VCaP (cell line): Measurements from ENCODE around the gene E2F8.

Source experiments
- H3K27ac ChIP-seq: fragments of 450-650 bp; 2 replicates; pipeline ENCODE4 v1.5.1; 2017
- CTCF ChIP-seq: fragments of 450-650 bp; conservative IDR thresholded peaks from 2 replicates; pipeline ENCODE4 v1.5.1; 2017; ENCODE audit warnings: mild to moderate bottlenecking, moderate library complexity

Gene E2F8, protein sequence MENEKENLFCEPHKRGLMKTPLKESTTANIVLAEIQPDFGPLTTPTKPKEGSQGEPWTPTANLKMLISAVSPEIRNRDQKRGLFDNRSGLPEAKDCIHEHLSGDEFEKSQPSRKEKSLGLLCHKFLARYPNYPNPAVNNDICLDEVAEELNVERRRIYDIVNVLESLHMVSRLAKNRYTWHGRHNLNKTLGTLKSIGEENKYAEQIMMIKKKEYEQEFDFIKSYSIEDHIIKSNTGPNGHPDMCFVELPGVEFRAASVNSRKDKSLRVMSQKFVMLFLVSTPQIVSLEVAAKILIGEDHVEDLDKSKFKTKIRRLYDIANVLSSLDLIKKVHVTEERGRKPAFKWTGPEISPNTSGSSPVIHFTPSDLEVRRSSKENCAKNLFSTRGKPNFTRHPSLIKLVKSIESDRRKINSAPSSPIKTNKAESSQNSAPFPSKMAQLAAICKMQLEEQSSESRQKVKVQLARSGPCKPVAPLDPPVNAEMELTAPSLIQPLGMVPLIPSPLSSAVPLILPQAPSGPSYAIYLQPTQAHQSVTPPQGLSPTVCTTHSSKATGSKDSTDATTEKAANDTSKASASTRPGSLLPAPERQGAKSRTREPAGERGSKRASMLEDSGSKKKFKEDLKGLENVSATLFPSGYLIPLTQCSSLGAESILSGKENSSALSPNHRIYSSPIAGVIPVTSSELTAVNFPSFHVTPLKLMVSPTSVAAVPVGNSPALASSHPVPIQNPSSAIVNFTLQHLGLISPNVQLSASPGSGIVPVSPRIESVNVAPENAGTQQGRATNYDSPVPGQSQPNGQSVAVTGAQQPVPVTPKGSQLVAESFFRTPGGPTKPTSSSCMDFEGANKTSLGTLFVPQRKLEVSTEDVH

DNA sequence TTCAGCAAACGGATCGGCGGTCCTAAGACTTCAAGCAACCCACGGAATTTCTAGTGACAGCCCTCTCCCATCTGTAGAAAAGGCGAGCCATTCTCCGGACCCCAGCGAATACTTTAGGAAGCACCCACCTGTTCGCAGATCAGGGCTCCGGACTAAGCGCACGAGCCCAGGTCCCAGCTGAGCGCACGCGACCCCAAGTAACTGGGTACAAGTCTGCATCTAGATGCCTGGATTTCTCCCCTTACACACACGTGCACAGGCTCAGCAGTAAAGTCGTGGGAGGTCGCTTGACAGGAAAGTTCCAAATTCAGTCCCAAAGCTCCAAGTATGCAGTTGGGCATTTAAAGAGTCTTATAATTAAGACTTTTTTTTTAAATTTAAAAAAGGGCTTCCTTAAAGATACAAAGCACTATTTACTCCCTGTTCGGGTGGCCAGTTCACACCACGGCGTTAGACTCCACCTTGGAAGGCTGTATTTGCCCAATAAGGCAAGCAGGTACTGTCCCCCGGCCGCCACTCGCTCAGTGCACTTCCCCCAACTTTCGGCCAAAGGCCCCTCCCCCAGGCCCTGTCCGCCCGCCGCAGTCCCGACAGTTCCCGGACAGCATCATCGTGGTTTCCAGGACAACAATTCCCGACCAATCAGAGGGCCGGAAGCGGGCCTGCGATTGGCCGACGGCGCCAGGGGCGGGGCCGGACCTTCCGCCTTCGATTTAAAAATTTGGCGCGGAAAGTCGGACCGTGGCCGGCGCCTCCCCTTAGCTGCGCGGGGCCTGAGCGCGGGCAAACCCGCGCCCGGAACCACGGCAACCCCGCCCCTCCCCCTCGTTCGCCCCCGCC, at the start of gene E2F8:
Gene E2F8 (minus strand): TSS at position 526 of the 840 bp plus-strand sequence. CDS start 824 bp downstream, outside the sequence.
- H3K27ac ChIP-seq: peak within 1 kb of the TSS; percentile 62

GRCh38 chr11:19290356-19290755, 49.6 kb upstream of the E2F8 start:
- H3K27ac ChIP-seq: no peak overlapping the region
- TF ChIP-seq CTCF: no peak

More for the DNA sequence above, at the start of gene E2F8:
- no peak for TF ChIP-seq CTCF

DNA sequence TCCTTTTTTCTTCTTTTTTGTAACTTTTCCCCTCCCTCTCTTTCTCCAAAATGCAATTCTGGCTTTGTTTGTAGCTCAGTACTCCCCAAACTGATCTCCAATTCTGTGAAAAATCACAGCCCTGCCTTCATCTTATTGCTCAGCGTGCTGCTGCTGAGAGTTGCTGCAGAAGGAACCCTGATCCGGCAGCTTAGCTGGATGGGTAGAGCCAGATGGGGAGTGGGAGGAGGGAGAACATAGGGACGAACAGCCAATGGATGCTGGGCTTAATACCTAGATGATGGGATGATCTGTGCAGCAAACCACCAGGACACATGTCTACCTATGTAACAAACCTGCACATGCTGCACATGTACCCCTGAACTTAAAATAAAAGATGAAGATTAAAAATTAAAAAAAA, 47.5 kb upstream of the E2F8 start:
- H3K27ac ChIP-seq: no peak overlapping the region
- TF ChIP-seq CTCF: no peak

DNA sequence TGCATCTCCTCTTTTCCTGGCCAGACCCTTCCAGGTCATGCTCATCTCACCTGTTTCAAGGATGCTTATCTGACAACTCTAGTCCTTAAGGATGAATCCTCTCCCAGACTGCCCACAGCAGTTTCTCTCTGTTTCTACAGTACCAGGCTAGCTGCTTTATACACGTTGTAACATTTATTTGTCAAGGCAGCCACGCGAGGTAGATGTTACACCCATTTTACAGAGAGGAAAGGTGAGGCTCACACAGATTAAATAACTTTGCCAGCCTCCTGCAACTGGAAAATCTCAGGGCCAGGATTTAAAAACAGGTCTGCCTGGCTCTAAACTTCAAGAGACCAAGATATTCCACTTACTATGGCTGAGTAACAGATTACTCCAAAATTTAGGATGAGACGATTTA, 45.7 kb upstream of the E2F8 start:
- no peak overlapping the region for H3K27ac ChIP-seq
- TF ChIP-seq CTCF: no peak

DNA sequence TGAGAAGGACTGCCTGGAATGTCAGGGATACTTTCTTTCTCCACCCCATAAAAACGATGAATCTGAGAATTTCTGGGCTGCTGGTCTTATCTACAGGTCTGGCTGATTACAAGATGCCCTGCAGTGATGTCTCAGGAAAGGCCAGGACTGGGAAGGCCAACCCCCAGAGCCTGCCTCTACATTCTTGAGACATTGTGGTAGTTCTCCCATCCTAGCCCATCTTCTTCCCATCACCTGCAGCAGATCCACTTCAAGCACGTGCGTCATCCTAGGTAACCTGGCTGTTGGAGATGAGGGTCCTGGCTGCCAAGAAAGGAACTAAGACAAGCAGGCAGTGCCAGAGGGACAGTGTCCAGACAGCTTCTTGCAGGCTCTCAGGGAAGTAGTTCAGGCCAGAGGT, 44.1 kb upstream of the E2F8 start:
- TF ChIP-seq CTCF: no peak

DNA sequence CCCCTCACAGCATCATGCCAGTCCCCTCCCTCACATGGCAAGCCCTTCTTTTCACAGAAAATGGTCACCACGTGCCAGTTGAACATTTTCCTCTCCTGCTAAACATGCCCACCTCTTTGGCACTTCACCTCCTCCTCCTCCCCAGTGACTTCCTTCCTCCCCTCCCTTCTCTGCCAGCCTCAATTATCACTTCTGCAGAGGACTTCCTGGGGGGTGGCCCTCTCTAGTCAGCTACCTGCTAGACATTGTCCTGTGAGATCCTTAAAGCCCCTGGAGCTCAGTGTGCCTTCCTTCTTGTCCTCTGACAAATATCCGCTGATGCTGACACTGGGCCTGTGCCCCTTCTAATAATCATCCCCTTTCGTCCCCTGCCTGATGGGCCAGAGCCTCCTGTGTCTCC, 43.2 kb upstream of the E2F8 start:
- no peak for TF ChIP-seq CTCF
- no peak overlapping the region for H3K27ac ChIP-seq

More for the DNA sequence above, 44.1 kb upstream of the E2F8 start:
- no peak overlapping the region for H3K27ac ChIP-seq
